GM12801 (cell line): ENCODE data around the gene C12orf60.

Source experiments
- CTCF ChIP-seq: IDR thresholded peaks from one replicate; pipeline ENCODE4 v1.5.1; 2011; ENCODE audit warnings: control low read depth; ENCODE audit not compliant: insufficient read length; ENCODE audit errors: extremely low read depth

The C12orf60 gene

GRCh38 chr12:14769466-14769968 lies 34.0 kb upstream of the C12orf60 start:
- no peak for TF ChIP-seq CTCF

GRCh38 chr12:14769969-14770495 lies 33.4 kb upstream of the C12orf60 start:
- no peak for TF ChIP-seq CTCF

GRCh38 chr12:14770496-14771461 lies 32.7 kb upstream of the C12orf60 start:
- TF ChIP-seq CTCF: no peak

GRCh38 chr12:14771651-14772137 lies 31.8 kb upstream of the C12orf60 start:
- TF ChIP-seq CTCF: no peak

GRCh38 chr12:14772946-14773345 lies 30.5 kb upstream of the C12orf60 start:
- no peak for TF ChIP-seq CTCF

GRCh38 chr12:14773685-14774073 lies 29.8 kb upstream of the C12orf60 start:
- TF ChIP-seq CTCF: no peak

GRCh38 chr12:14774074-14774905 lies 29.2 kb upstream of the C12orf60 start:
- TF ChIP-seq CTCF: no peak
